Lung (tissue), 12 donors: ENCODE measurements around the gene TUBB. TPM values are rescaled to one million over a fixed set of nuclear protein-coding genes. Genes with fewer than 3 reads are reported as not detected.
"Not testable (repeated sequence)": the region's sequence is repeated elsewhere in the genome, so short reads cannot be mapped to it uniquely, and the experiment has no call there.

Source experiments
- ATAC-seq: fragments of 200-7000 bp; cut with Tn5 transposase; one replicate; pipeline ENCODE4 v1.9.1; 2020; ENCODE audit warnings: moderate number of reproducible peaks; ENCODE audit not compliant: insufficient read depth, low FRiP score
- DNase-seq, 3 donors: peaks; one replicate each; pipeline ENCODE4 v3.0.0-alpha.2; 2013 to 2017
- H3K27ac ChIP-seq, 2 donors: one replicate each; pipeline ENCODE4 v1.5.1; 2013; ENCODE audit warnings: mild to moderate bottlenecking in 2 of 2, moderate library complexity in 2 of 2, control low read depth in 1 of 2, inconsistent platforms in 1 of 2, low read depth in 1 of 2, low read length in 1 of 2
- H3K27me3 ChIP-seq, 3 donors: one replicate each; pipeline ENCODE4 v1.5.1; 2013; ENCODE audit warnings: low read length in 2 of 3; ENCODE audit not compliant: control insufficient read depth in 3 of 3, insufficient read depth in 3 of 3
- H3K36me3 ChIP-seq, 4 donors: one replicate each; pipeline ENCODE4 v1.5.1; 2013; ENCODE audit warnings: low read length in 4 of 4, mild to moderate bottlenecking in 1 of 4, moderate library complexity in 1 of 4; ENCODE audit not compliant: control insufficient read depth in 4 of 4, insufficient read depth in 4 of 4
- H3K4me1 ChIP-seq, 5 donors: one replicate each; pipeline ENCODE4 v1.5.1; 2013; ENCODE audit warnings: low read length in 5 of 5, mild to moderate bottlenecking in 2 of 5, moderate library complexity in 1 of 5; ENCODE audit not compliant: control insufficient read depth in 5 of 5, insufficient read depth in 5 of 5
- H3K4me3 ChIP-seq: one replicate; pipeline ENCODE4 v1.5.1; 2013; ENCODE audit warnings: mild to moderate bottlenecking, control low read depth, moderate library complexity
- H3K9ac ChIP-seq, 2 donors: one replicate each; pipeline ENCODE4 v1.5.1; 2013; ENCODE audit warnings: low read length in 2 of 2, control low read depth in 1 of 2; ENCODE audit not compliant: insufficient read depth in 1 of 2
- H3K9me3 ChIP-seq, 4 donors: one replicate each; pipeline ENCODE4 v1.5.1; 2013; ENCODE audit warnings: low read length in 3 of 4, mild to moderate bottlenecking in 1 of 4, moderate library complexity in 1 of 4; ENCODE audit not compliant: control insufficient read depth in 4 of 4, insufficient read depth in 3 of 4
- CTCF ChIP-seq: IDR thresholded peaks from 2 replicates; pipeline ENCODE4 v1.5.1; 2012; ENCODE audit warnings: mild to moderate bottlenecking; ENCODE audit errors: control extremely low read depth, extremely low read depth
- WGBS, 2 donors: extraction: QIAGEN DNeasy Blood & Tissue Kit; methylation state at CpG; one replicate each; pipeline ENCODE4 v1.1.7; 2013; 5-methylcytosine and 5-hydroxymethylcytosine counted together
- polyA plus RNA-seq, 2 donors: library from polyadenylated mRNA; stranded (reverse); fragments of 200-250 nt; gene quantifications; one replicate each; pipeline ENCODE4 v1.2.1, GENCODE V29; 2013
- total RNA-seq, 2 donors: library from RNA; depleted of rRNA in 1 of 2; stranded (reverse); fragments of >200 nt in 1 of 2; gene quantifications; one replicate each; pipeline ENCODE4 v1.2.1, GENCODE V29; 2014 to 2021
- donor health status: control.
- donor health status: control.
- donor health status: Bipolar disorder and iron deficiency.
- donor health status: healthy.
- donor health status: DM: yes; HTN: yes; CAD: no.

TUBB gene
- total and polyA plus RNA-seq, 4 donors, result 171 to 403 (median 297) TPM

GRCh38 chr6:30717129-30717844, 2.9 kb upstream of the TUBB start, which contains the start of gene MDC1:
Gene MDC1 (minus strand): TSS chr6:30717281. CDS start chr6:30715175, 2,106 bp downstream.
- 0% methylated on average over 48 of the region's 48 CpGs for WGBS, 2 donors
- peak; percentile 80 for ATAC-seq

DNA sequence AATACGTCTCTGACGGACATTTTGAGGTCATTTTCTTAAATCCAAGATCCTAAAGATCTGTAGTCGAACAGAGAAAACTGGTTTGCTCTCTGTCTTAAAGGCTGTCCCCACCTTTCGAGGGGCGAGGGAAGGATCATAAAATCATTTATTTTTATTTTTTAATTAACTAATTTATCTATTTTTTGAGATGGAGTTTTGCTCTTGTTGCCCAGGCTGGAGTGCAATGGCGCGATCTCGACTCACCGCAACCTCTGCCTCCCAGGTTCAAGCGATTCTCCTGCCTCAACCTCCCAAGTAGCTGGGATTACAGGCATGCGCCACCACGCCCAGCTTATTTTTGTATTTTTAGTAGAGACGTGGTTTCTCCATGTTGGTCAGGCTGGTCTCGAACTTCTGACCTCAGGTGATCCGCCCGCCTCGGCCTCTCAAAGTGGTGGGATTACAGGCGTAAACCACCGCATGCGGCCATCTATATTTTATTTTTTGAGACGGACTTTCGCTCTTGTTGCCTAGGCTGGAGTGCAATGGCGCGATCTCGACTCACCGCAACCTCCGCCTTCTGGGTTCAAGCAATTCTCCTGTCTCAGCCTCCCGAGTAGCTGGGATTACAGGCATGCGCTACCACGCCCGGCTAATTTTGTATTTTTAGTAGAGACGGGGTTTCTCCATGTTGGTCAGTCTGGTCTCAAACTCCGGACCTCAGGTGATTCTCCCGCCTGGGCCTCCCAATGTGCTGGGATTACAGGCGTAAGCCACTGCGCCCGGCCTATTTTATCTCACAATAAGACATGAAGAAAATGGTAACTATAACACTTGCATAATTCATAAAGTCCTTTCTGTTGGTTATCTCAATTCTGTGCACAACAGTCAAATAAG, 2.1 kb upstream of the TUBB start:
- peak overlapping the region; percentile 87 to 88 for H3K27ac ChIP-seq
- not testable (repeated sequence) for H3K4me3 ChIP-seq, ATAC-seq, H3K27me3 ChIP-seq, DNase-seq, H3K9me3 ChIP-seq
- H3K9ac ChIP-seq, result peak overlapping the region in 1 of 2 donors; percentile 97
- WGBS, 2 donors, result 78 to 80% methylated on average over 37 of the region's 37 CpGs
- H3K36me3 ChIP-seq, result peaks cover 4 to 30% (median 17%) of the 10 kb centered on the region in 4 donors
- peaks cover 3 to 33% (median 5%) of the 10 kb centered on the region in 5 donors for H3K4me1 ChIP-seq

More at GRCh38 chr6:30717129-30717844, 2.9 kb upstream of the TUBB start, which contains the start of gene MDC1:
- Histone ChIP-seq H3K36me3 (peaks cover 12 to 29% (median 18%) of the 10 kb centered on the region in 4 donors), H3K9me3 (no peaks in the 10 kb centered on the region), H3K27me3 (no peaks in the 10 kb centered on the region), H3K4me1 (peaks cover 0 to 26% (median 4%) of the 10 kb centered on the region in 5 donors), H3K4me3 (peak within 1 kb of the TSS; percentile 51), H3K27ac (peak within 1 kb of the TSS; percentile 88 to 95), H3K9ac (peak within 1 kb of the TSS; percentile 50 to 97)
- DNase-seq, result peak; percentile 100
- peak; percentile 6 for TF ChIP-seq CTCF

DNA sequence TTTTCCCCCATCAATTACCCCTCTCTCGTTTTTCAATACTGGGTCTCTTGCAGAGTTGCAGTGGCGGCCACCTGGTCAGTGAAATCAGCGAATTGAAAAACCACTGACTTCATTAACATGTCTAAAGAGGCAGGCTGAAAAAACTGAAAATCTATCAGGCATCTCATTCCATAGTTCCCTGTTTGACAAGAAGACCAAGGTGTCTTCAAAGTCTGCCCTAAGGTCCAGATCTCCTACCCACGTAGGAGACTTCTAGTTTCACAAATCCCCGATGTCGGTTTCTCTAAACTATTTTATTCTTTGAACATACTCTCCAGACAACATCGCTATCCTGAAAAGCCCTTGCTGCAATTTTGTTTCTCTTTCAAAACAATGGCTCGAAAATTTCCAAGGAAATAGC, 796 bp upstream of the TUBB start:
- peak overlapping the region; percentile 24 for H3K4me3 ChIP-seq
- H3K4me1 ChIP-seq, result peaks cover 4 to 40% (median 9%) of the 10 kb centered on the region in 5 donors
- WGBS, 2 donors, result 17 to 20% methylated on average over 8 of the region's 8 CpGs
- DNase-seq (no peak), ATAC-seq (no peak)
- H3K27me3 ChIP-seq, result no peaks in the 10 kb centered on the region
- H3K9ac ChIP-seq, result peak overlapping the region; percentile 78 to 85
- H3K9me3 ChIP-seq, result no peaks in the 10 kb centered on the region
- TF ChIP-seq CTCF, result no peak
- H3K36me3 ChIP-seq, result peaks cover 6 to 39% (median 17%) of the 10 kb centered on the region in 4 donors
- H3K27ac ChIP-seq, result peak overlapping the region; percentile 89 to 95

DNA sequence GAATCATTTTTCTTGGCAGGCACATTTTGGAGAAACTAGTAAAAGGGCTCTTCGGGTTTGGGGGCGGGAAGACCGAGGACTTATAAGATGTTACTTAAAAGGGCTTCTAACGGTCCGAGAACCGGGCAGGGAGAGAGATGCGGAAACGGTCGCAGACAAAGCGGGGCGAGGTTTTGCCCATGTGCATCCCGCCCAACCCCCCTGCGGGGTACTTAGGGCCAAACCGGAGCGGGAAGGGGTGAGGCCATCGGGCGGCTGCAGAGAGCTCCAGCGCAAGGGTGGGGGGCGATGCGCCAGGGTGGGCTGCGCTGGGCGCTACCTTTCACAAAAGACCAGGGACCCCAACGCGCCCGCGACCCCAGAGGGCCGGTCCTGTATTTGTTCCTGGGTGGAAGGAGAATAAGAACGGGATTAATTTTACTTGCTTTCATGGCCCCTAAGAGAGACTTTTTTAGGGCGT, 616 bp downstream of the TUBB start:
- Histone ChIP-seq H3K27me3 (no peaks in the 10 kb centered on the region), H3K36me3 (peaks cover 6 to 44% (median 24%) of the 10 kb centered on the region in 4 donors), H3K4me3 (peak overlapping the region; percentile 58), H3K9ac (peak overlapping the region; percentile 99), H3K4me1 (peaks cover 4 to 45% (median 9%) of the 10 kb centered on the region in 5 donors), H3K27ac (peak overlapping the region; percentile 94 to 95), H3K9me3 (no peaks in the 10 kb centered on the region)
- 0 to 1% methylated on average over 29 of the region's 29 CpGs for WGBS, 2 donors
- no peak for ATAC-seq
- no peak for TF ChIP-seq CTCF
- peak; percentile 80 to 82 (median 81) for DNase-seq
